Prostate gland (tissue), 2 donors: ENCODE measurements around the gene APLP2. TPM values are rescaled to one million over a fixed set of nuclear protein-coding genes. Genes with fewer than 3 reads are reported as not detected.
A peak's percentile ranks its signal among the peaks of the same experiment; 100 is the strongest.

Experiments used
- DNase-seq: peaks from one replicate; pipeline ENCODE4 v3.0.0-alpha.2; 2019; ENCODE audit warnings: low spot score
- H3K27ac ChIP-seq, 2 donors: fragments of 200-600 bp; sonication (generic); 2 replicates each; pipeline ENCODE4 v1.5.1; 2017 to 2019
- H3K27me3 ChIP-seq: fragments of 200-600 bp; sonication (generic); replicated peaks from 2 replicates; pipeline ENCODE4 v1.5.1; 2019; ENCODE audit not compliant: insufficient read depth
- H3K36me3 ChIP-seq, 2 donors: fragments of 200-600 bp; sonication (generic); 1 replicate in 1 of 2; 2 replicates in 1 of 2; pipeline versions ENCODE4 v1.5.1 to v1.8.1; 2017 to 2019
- H3K4me1 ChIP-seq: fragments of 200-600 bp; sonication (generic); replicated peaks from 2 replicates; pipeline ENCODE4 v1.5.1; 2019
- H3K4me3 ChIP-seq, 2 donors: fragments of 200-600 bp; sonication (generic); 2 replicates each; pipeline ENCODE4 v1.5.1; 2017 to 2019
- H3K9me3 ChIP-seq: fragments of 200-600 bp; sonication (generic); 2 replicates; pipeline ENCODE4 v1.5.1; 2017
- CTCF ChIP-seq, 4 experiments: fragments of 200-600 bp in 2 of 4; fragments of 450-650 bp in 2 of 4; sonication (generic) in 2 of 4; IDR thresholded peaks; 1 replicate in 3 of 4; 2 replicates in 1 of 4; pipeline ENCODE4 v1.5.1; 2016 to 2019; ENCODE audit warnings: antibody characterized with exemption in 4 of 4, mild to moderate bottlenecking in 2 of 4, moderate library complexity in 2 of 4
- POLR2A ChIP-seq: fragments of 450-650 bp; IDR thresholded peaks from one replicate; pipeline ENCODE4 v1.6.1; 2016; ENCODE audit warnings: antibody characterized with exemption, mild to moderate bottlenecking
- POLR2AphosphoS5 ChIP-seq: sonication (generic); formaldehyde crosslinking; IDR thresholded peaks from one replicate; pipeline ENCODE4 v1.6.1; 2017; ENCODE audit warnings: antibody characterized with exemption
- WGBS: methylation state at CpG from one replicate; pipeline ENCODE4 v1.1.5; 2018; 5-methylcytosine and 5-hydroxymethylcytosine counted together
- intact Hi-C: fragments of 100-400 bp; cut with DNase I; formaldehyde crosslinking; loops from one replicate; pipeline ENCODE4 v1.14.2; 2022
- total RNA-seq, 2 donors: library from RNA; depleted of rRNA; stranded (reverse); fragments of >200 nt; gene quantifications; one replicate each; pipeline ENCODE4 v1.1.0, GENCODE V29; 2016

APLP2 gene
- total RNA-seq, 2 donors from 2014 or later = 222 to 434 TPM

DNA sequence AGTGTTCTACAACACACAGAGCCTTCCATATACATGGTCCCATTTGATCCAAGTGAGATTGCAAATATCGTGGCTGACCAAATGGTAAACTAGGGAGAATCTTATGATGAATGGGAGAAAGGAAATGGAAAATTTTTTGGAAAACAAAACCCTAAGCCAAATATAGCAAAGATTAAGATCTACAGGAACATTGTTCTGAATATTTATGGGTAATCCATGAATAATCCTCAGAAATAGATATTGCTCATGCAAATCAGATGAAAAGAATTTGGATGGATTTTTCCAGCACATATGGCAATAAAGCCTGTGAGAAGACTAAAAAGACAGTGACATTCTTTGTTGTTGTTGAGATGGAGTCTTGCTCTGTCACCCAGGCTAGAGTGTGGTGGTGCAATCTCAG lies 45.3 kb upstream of the APLP2 start:
- TF ChIP-seq CTCF (IDR thresholded peaks at IDR 0.05) = no peak
- TF ChIP-seq POLR2AphosphoS5 = no peak
- no peak for TF ChIP-seq POLR2A
- Histone ChIP-seq H3K4me3 (no peak overlapping the region), H3K27me3 (no peaks in the 10 kb centered on the region), H3K36me3 (no peaks in the 10 kb centered on the region), H3K4me1 (no peaks in the 10 kb centered on the region), H3K9me3 (no peaks in the 10 kb centered on the region), H3K27ac (no peak overlapping the region)
- no peak for DNase-seq
- WGBS = 63% methylated on average over 1 of the region's 1 CpG
- intact Hi-C loops = no loop called here

- TF ChIP-seq POLR2AphosphoS5 (peak; percentile 86), CTCF (IDR thresholded peaks at IDR 0.05) (no peak)
- 39% methylated on average over 1 of the region's 1 CpG for WGBS
These were observed 44.3 kb upstream of the APLP2 start for GRCh38 chr11:130025371-130025770.

DNA sequence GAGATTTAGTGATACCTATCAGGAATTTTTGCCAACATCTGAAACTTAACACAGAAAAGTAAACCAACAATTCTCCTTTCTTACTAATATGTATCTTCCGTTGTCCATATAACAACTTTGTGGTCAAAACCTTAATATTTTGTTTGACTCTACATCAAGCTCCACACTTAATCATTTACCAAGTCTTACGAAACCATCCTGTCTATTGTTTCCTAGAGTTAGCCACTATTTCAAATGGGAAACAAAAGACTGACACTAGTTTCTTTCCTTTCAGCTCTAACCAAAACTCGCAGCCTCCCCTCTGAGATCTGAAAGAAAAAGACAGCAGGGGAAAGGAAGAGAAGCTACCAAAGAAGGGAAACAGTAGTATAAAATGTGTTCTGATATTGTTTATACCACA lies 40.6 kb upstream of the APLP2 start:
- Histone ChIP-seq H3K27ac (no peak overlapping the region), H3K9me3 (no peaks in the 10 kb centered on the region), H3K4me1 (no peaks in the 10 kb centered on the region), H3K4me3 (no peak overlapping the region), H3K27me3 (no peaks in the 10 kb centered on the region), H3K36me3 (no peaks in the 10 kb centered on the region)
- TF ChIP-seq CTCF (IDR thresholded peaks at IDR 0.05) (no peak), POLR2AphosphoS5 (no peak), POLR2A (no peak)
- intact Hi-C loops = no loop called here
- DNase-seq = no peak
- 74% methylated on average over 3 of the region's 3 CpGs for WGBS

More at GRCh38 chr11:130025371-130025770, 44.3 kb upstream of the APLP2 start:
- no peak overlapping the region for H3K4me3 ChIP-seq
- peak overlapping the region in 1 of 2 donors; percentile 72 for H3K27ac ChIP-seq
- no peaks in the 10 kb centered on the region for H3K27me3 ChIP-seq
- H3K36me3 ChIP-seq = no peaks in the 10 kb centered on the region
- DNase-seq = peak; percentile 46
- intact Hi-C loops = no loop called here
- H3K4me1 ChIP-seq = no peaks in the 10 kb centered on the region
- no peaks in the 10 kb centered on the region for H3K9me3 ChIP-seq

GRCh38 chr11:130031056-130031455 lies 38.6 kb upstream of the APLP2 start:
- Histone ChIP-seq H3K27ac (no peak overlapping the region), H3K27me3 (no peaks in the 10 kb centered on the region), H3K9me3 (no peaks in the 10 kb centered on the region), H3K4me1 (no peaks in the 10 kb centered on the region), H3K36me3 (no peaks in the 10 kb centered on the region), H3K4me3 (no peak overlapping the region)
- TF ChIP-seq POLR2AphosphoS5 (no peak), CTCF (IDR thresholded peaks at IDR 0.05) (no peak), POLR2A (no peak)
- WGBS = 95% methylated on average over 1 of the region's 1 CpG
- DNase-seq = no peak
- intact Hi-C loops = no loop called here

GRCh38 chr11:130031945-130032344 lies 37.7 kb upstream of the APLP2 start:
- WGBS = 54% methylated on average over 2 of the region's 2 CpGs
- Histone ChIP-seq H3K36me3 (no peaks in the 10 kb centered on the region), H3K27me3 (no peaks in the 10 kb centered on the region), H3K27ac (no peak overlapping the region), H3K9me3 (no peaks in the 10 kb centered on the region), H3K4me1 (no peaks in the 10 kb centered on the region), H3K4me3 (no peak overlapping the region)
- no peak for TF ChIP-seq CTCF (IDR thresholded peaks at IDR 0.05)
- no peak for TF ChIP-seq POLR2AphosphoS5
- intact Hi-C loops = no loop called here
- DNase-seq = no peak
